HG03064 (cell line): ENCODE data around the gene RHO.
"Not testable (repeated sequence)": the region's sequence is repeated elsewhere in the genome, so short reads cannot be mapped to it uniquely, and the experiment has no call there.

Experiments used
- ATAC-seq: cut with Tn5 transposase; IDR thresholded peaks from one replicate; pipeline ENCODE4 v1.9.1; 2021; ENCODE audit warnings: low read depth; ENCODE audit not compliant: unreplicated experiment

Gene RHO

DNA sequence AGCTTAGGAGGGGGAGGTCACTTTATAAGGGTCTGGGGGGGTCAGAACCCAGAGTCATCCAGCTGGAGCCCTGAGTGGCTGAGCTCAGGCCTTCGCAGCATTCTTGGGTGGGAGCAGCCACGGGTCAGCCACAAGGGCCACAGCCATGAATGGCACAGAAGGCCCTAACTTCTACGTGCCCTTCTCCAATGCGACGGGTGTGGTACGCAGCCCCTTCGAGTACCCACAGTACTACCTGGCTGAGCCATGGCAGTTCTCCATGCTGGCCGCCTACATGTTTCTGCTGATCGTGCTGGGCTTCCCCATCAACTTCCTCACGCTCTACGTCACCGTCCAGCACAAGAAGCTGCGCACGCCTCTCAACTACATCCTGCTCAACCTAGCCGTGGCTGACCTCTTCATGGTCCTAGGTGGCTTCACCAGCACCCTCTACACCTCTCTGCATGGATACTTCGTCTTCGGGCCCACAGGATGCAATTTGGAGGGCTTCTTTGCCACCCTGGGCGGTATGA lies at the start of gene RHO:
Gene RHO (plus strand): TSS at position 51 of the 512 bp plus-strand sequence. CDS start 95 bp downstream, at position 146.
- ATAC-seq = no peak

DNA sequence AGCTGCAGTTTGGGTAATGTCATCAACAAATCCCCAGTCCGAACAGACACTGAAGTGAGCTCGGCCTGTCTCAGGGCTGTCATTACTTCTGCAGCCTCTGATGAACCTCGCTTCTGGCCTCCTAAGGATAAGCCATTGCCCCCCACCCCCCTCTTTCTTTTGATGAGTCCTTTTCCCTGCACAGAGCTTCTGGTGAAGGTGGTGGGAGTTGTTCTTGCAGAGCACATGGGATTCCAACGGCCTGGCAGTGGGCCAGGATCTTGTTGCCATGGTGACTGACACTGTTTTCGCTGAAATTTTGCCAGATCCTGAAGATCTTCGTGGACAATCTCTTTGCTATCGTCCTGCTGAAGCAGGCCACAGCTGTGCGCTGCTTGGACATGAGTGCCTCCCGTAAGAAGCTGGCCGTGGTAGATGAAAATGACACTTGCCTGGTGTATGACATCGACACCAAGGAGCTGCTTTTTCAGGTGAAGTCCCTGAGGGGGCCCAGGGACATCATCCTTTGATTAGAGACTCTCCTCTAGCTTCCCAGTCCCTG lies 47.1 kb upstream of the RHO start:
- not testable (repeated sequence) for ATAC-seq

DNA sequence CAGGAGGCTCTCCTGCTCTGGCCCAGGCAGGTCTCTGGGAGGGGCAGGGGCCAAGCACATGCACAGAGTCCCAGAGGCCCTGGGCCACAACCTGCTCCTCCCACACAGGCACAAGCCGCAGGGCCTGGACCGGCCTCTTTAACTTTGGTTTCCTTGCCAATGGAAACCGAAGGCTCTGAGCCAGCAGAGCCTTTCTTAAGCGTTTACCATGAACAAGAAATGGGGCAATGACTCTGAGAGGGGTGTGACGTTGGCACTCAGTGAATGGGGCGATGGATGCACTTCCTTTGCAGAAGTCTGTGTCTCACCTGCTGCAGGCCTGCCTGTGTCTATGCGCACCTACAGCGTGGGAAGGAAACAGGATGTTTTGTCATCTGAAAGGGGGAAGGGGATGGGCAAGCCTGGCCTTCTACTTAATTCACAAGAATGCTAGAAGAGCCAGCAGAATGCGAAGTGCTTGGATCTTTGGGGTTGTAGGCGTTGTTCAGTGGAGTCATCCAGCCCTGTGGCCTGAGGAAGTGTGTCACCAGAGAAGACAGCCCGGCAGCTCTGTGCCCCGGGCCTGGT lies 46.6 kb upstream of the RHO start:
- no peak for ATAC-seq

DNA sequence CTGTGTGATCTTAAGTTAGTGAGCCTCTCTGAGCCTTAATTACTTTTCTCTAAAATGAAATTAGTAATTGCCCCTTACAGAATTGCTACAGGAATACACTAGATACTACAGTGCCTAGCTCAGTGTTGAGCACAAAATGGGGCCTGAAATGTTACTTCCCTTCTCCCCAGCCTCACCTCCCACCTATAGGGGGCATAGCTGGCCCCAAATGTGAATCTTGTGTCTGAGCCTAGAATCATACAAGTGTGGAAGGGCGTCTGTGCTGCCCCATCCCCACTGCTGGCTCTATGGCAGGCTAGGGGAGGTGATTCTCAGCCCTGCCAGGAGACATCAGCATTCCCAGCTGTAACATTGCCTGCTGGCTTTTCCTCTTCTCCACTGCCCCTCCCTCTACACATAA lies 45.7 kb upstream of the RHO start:
- no peak for ATAC-seq

DNA sequence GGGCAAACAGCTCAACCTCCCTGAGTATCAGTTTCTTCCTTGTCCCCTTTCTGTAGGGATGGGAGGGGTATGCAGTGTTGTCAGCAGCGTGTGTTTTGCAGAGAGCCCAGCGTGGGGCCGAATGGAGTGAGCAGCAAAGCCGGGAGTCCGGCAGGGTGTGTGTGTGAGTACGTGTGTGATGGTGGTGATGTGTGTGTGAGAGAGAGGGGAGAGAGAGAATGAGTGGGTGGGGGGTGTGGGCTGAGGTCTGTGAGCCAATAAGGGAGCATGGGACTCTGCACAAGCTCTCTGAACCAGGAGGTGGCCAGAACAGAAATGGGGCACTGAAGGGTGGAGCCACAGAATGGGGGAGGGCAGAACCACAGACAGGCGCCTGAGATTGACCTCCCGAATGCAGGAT lies 44.6 kb upstream of the RHO start:
- ATAC-seq = no peak

DNA sequence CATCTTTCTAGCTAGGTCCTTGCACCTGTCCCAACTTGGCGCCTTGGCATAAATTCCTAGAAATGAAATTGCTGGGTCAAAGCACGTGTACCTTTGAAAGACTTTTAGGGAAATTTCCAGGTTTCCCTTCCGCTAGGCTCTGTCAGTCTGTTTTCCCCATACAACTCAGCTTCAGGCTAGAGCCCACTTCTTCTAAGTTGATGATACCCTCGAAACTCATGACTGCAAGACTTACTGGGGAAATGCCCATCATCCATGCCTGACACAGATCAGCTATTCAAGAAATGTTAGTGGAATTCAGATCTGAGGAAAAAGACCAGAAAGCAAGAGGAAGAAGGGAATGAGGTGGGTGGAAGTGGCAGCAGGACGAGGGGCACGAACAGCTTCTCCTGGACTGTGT lies 43.3 kb upstream of the RHO start:
- not testable (repeated sequence) for ATAC-seq

DNA sequence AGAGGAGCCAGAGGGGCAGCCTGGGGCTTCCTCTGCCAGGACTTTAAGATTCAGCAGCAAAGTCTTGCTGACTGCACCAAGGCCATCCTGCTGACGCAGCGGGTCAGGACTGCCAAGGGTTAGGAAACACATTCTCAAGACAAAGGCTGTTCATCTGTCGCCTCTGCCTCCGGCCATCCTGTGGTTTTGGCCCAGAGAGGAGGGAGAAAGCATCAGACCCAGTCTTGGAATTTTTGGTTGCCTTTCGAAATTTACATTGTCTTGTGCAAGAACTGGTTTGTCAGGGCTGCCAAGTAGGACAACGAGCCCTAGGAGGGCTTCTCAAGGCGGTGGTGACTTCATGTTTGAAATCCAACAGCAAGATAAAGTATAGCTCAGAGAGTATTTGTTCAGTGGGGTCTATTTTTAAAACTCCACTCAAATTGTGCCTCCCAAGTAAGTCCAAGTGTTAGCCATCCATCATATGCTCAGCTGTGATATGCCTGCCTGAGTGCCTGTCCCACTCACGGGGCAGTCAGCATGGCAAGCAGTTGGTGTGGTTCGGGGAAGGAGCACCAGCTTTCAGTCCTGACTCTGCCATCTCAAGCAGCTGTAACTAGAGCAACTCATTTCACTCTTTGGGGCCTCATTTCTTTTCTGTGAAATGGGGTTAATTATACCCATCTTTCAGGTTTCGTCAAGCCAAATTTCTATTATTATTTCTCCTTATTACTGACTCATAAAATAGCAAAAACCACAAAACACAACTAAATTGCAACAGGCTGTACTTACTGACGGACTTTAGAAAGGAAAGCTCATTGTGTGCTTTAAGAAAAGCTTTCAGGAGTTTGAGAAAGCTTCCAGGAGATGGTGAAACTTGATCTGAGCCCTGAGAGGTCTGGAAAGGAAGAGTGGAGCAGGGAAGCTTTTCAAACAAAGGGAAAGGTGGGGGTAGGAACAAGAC lies 42.4 kb upstream of the RHO start:
- no peak for ATAC-seq

DNA sequence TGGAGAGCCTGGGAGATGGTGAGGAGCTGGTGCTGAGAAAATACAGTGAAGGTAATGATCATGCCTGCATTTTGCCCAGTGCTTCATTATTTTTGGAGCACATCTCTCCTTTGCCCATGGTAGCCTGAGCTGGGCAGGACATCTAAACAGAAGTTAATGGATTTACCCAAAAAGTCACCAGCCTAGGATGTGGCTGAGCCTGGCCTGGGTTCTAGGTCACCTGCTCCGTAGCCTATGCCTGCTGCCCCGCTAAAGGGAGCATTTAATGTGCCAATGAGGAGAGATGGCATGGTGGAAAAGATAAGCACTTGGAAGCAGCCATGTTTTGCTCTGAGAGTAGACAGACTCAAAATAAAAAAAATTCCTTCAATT lies 41.8 kb upstream of the RHO start:
- ATAC-seq = no peak

DNA sequence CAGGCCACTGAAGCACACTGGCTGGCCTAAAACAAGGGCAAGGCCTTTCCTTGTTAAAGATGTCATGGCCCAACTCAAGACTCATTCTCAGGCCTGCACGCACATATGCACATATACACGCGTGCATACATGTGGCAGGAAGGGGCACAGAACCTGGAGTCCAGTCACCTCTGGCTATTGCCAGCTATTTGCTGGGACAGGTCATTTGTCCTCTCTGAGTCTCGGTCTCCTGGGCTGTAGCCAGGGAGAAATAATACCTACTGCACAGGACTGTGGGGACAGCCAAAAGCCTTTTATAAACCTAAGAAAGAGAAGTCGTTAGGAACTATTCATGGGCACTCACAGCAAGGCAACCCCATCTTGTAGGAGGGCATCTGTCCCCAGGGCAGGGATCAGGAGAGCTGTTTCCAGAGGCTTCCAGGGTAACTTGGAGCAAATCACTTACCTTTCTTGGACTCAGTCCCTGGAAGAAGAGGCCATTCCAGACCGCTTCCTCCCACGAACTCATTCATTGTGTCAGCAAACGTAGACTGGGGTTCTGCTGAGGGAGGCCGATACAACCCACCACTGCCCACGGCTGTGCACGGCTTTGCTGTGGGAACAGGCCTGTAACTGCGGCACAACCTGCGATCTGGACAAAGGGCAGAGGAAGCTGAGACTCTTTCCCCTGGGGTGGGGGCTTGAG lies 41.1 kb upstream of the RHO start:
- no peak for ATAC-seq

DNA sequence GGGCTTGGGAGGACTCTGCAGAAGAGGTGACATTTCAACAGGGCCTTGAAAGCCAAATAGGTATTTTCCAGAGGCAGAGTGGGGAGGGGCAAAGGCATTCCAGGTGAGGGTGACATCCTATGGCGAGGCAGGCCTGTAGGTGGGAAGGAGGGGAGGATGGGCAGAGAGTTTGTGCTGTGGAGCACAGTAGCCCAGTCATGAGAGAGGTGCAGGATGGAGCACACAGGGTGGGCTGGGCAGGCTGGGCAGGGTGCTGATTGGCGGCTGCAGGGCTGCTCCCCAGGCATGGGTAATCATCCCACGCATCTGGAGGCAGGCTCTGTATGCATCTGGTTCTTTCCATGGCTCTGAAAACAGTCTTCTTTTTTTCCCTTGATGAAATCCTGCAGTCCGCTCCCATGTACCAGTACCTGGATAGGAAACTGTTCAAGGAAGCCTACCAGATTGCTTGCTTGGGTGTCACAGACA lies 40.5 kb upstream of the RHO start:
- ATAC-seq = not testable (repeated sequence)

DNA sequence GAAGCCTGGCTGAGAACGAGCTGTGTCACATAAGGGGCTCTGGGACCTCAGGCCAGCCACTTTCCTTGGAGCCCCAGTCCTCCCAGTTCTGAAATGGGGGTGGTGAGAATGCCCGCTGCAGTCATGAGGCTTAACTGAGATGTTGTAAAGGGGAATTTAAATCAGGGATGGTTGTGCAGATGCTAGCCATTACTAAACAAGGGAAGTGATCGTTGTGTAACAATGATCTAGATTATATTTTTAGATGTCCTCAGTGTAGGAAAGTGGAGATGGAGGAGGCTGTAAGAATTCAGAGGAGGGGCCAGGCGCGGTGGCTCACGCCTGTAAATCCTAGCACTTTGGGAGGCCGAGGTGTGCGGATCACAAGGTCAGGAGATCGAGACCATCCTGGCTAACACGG lies 39.2 kb upstream of the RHO start:
- not testable (repeated sequence) for ATAC-seq

DNA sequence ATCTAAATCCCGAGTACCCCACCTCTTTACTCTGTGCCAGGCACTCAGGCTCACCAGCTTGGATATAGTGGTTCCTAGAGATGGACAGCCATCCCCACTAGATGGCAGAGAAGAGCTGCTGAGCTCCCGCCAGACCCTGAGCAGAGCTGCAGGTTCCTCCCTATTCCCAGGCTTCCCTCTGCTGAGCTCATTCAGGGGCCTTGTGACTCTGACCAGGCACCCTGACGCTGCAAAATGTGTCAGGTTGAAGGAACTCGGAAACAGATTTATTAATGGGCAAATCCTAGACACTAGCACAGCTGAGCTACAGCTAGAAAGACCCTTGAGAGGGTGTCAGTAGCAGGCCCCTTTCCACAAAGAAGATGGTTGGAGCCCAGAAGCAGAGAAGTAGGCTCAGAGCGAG lies 38.2 kb upstream of the RHO start:
- peak; percentile 63 for ATAC-seq

DNA sequence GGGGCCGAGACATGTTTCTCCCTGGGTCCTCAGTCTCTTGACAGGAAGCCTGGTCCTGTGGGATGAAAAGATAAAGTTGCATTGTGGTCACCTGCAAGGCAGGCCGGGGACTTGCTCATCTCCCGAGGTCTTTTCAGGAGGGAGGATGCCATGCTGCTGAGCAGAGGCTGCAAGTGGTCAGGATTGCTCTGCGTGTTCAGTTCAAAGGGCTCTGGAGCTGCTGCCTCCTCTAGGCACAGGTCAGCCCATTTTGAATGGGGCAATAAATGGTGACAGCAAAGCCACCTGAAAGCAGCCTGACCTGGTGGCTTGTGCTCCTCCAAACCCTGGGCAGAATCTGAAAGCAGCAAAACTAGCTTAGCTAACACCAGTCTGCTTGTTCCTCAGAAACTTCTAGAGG lies 37.4 kb upstream of the RHO start:
- not testable (repeated sequence) for ATAC-seq

DNA sequence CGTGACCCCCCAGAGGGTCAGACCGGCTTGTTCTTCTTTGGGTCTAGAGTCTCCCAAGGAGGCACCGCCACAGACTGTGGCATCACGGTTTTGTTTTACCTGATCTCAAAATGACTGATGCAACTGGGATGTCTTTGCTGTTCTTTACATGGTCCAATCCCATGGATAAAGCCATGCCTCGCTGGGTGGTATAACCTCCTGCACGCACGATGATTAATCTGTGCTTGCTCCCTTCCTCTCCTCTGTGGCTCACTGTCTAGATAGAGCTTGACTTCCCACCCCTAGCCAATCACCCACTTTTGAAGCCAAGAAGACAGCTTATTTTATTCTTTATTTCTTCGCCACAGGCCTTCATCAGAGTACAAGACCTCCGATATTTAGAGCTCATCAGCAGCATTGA lies 36.6 kb upstream of the RHO start:
- no peak for ATAC-seq

DNA sequence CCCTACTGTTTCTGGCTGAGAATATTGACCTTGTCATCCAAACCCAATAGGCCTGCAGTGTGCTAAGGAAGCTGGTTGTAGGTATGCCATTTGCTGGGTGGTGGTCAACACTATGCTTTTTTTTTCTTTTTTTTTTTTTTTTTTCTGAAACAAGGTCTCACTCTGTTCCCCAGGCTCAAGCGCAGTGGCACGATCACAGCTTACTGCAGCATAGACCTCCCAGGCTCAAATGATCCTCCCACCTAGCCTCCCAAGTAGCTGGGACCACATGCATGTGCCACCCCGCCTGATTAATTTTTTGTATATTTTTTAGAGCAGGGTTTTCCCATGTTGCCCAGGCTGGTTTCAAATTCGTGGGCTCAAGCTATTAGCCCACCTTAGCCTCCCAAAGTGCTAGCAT lies 35.7 kb upstream of the RHO start:
- ATAC-seq = no peak

DNA sequence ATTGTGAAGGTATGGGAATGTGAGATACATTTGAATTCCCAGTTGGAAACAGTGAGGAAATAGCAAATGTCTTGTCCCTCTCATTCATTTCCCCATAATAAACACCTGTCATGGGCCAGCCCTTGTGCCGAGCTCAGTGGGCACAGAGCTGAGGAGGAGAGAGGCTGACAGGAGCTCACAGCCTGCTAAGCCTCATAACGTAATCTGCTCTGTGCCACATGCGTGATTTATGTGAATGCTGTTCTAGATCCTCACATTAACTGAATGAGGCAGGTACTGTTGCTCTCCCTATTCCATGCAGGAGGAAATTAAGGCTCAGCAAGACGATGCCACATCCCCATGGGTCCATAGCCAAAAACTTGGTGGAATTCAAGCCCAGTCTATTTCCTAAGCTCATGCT lies 35.2 kb upstream of the RHO start:
- no peak for ATAC-seq

DNA sequence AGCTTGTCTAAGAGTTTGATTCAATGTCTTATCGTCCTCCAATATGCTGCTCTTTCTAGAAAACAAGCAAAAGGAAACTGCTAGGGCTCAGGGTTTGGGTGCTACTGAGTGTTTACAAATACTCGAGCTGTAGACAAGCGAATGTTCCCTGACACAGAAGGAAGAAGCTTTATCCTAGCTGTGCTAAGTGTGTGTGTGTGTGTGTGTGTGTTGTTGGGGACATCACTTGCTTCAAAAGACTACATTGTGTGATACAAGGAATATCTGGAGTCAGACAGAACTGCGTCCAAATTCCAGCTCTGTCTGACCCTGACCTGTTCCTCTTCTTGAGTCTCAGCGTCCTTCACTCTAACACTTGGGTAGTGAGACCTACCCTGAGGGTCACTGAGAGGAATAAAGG lies 33.9 kb upstream of the RHO start:
- not testable (repeated sequence) for ATAC-seq

DNA sequence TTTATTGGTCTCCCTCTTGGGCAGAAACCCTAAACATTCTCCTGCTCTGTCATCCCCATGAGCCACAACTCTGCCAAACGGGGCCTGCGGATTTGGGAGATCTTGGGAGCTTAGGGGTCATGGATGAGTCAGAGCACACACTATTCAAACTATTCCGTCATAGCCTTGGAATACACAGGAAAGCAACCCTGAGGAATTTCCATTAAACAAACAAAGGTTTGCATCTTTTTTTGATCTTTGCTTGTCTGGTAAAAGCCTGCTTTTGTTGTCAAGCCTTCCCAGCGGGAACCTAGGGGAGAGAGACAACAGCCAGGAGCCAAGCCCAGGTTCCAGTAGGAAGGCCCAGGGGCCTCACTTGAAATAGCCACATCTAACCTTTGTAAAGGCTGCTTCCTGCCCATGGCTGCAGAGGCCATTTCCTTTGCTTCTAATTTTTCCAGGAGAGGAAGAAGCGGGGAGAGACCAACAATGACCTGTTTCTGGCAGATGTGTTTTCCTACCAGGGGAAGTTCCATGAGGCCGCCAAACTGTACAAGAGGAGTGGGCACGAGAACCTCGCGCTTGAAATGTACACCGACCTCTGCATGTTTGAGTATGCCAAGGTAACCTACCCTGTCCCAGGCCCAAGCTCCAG lies 33.3 kb upstream of the RHO start:
- ATAC-seq = not testable (repeated sequence)

DNA sequence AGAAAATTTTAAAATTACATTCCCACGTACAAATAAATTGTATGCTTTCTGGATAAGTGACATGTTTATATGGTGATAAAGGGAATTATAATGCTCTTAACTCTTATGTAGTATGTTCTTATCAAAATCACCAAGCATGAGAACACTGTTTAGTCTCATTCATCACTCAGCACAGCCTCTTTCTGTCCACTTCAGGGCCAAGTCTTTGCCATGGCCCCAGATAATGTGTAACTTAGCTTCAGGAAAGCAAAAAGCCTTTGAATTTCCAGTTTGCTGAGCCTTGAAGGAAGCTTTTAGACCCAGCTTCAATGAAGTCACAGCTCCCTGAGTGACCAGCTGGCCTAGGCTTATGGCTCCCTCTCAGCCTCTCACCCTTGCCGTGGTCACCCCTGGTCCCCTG lies 30.6 kb upstream of the RHO start:
- ATAC-seq = not testable (repeated sequence)
